HL-60 (cell line): Measurements from ENCODE around the gene WDR33.

Source experiments
- DNase-seq, 2 experiments: peaks; one replicate each; pipeline ENCODE4 v3.0.0-alpha.2; 2010 to 2020; ENCODE audit warnings: low read depth in 1 of 2, low spot score in 1 of 2
- H3K27ac ChIP-seq: fragments of 250-450 bp; sonication (Bioruptor Pico); replicated peaks from 2 replicates; pipeline ENCODE4 v1.5.1; 2020; ENCODE audit warnings: mild to moderate bottlenecking, moderate library complexity
- H3K27me3 ChIP-seq: fragments of 250-450 bp; sonication (Bioruptor Pico); 2 replicates; pipeline ENCODE4 v1.5.1; 2021; ENCODE audit warnings: mild to moderate bottlenecking, moderate library complexity; ENCODE audit not compliant: insufficient read depth, poor library complexity, severe bottlenecking
- H3K4me3 ChIP-seq: replicated peaks from 2 replicates; pipeline ENCODE4 v1.5.1; 2011; ENCODE audit warnings: mild to moderate bottlenecking, control low read depth, low read length; ENCODE audit not compliant: insufficient read depth
- GABPA ChIP-seq: IDR thresholded peaks from 2 replicates; pipeline ENCODE4 v1.6.1; 2012; ENCODE audit warnings: low read depth
- POLR2AphosphoS5 ChIP-seq: IDR thresholded peaks from 2 replicates; pipeline ENCODE4 v1.6.1; 2012; ENCODE audit warnings: low read depth
- SPI1 ChIP-seq: IDR thresholded peaks from 2 replicates; pipeline ENCODE4 v1.6.1; 2012; ENCODE audit warnings: low read depth, mild to moderate bottlenecking, borderline replicate concordance
- TF ChIP-seq, protein P1 (sequence below): IDR thresholded peaks from one replicate; pipeline ENCODE4 v1.5.1; 2011; ENCODE audit warnings: low read length, control low read depth, inconsistent platforms; ENCODE audit not compliant: insufficient read depth
- TF ChIP-seq, protein P2 (sequence below): IDR thresholded peaks from 2 replicates; pipeline ENCODE4 v1.6.1; 2012; ENCODE audit warnings: low read depth; ENCODE audit not compliant: insufficient replicate concordance

WDR33 gene

DNA sequence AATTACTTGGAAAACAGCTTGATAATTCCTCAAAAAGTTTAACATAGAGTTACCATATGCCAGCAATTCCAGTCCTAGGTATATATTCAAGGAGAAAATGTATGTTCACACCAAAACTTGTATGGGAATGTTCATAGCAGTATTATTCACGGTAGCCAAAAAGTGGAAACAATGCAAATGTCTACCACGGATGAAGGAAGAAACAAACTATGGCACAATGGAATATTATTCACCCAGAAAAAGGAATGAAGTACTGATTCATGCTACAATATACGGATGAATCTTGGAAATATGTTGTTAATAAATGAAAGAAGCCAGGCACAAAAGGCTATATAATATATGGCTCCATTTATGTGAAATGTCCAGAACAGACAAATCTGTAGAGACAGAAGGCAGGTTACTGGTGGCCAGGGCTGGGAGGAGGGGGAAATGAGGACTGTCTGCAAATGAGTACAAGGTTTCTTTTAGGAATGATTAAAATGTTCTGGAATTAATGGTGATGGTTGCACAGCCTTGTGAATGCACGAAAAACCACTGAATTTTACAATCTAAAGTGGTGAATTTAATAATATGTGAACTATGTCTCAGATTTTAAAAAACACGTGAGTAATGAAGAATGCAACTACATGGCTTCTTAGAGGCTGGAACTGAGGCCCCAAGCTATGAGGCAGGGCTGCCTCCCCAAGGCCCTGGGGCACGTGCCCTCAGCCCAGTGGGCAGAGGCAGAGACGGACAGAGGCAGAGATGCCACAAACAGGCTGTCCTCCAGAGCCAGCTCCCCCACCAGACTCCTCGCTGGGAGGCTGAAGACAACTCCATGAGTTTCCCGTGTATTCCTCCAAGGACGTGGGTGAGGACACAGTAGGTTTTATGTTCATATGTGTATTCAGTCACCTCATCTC lies 140.7 kb downstream of the WDR33 start:
- Histone ChIP-seq H3K4me3 (no peak overlapping the region), H3K27ac (no peak overlapping the region), H3K27me3 (peaks cover 22% of the 10 kb centered on the region)
- no peak for DNase-seq
- TF ChIP-seq, protein P1, sequence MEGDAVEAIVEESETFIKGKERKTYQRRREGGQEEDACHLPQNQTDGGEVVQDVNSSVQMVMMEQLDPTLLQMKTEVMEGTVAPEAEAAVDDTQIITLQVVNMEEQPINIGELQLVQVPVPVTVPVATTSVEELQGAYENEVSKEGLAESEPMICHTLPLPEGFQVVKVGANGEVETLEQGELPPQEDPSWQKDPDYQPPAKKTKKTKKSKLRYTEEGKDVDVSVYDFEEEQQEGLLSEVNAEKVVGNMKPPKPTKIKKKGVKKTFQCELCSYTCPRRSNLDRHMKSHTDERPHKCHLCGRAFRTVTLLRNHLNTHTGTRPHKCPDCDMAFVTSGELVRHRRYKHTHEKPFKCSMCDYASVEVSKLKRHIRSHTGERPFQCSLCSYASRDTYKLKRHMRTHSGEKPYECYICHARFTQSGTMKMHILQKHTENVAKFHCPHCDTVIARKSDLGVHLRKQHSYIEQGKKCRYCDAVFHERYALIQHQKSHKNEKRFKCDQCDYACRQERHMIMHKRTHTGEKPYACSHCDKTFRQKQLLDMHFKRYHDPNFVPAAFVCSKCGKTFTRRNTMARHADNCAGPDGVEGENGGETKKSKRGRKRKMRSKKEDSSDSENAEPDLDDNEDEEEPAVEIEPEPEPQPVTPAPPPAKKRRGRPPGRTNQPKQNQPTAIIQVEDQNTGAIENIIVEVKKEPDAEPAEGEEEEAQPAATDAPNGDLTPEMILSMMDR, result no peak
- TF ChIP-seq SPI1, result no peak
- TF ChIP-seq GABPA, result no peak
- TF ChIP-seq, protein P2, sequence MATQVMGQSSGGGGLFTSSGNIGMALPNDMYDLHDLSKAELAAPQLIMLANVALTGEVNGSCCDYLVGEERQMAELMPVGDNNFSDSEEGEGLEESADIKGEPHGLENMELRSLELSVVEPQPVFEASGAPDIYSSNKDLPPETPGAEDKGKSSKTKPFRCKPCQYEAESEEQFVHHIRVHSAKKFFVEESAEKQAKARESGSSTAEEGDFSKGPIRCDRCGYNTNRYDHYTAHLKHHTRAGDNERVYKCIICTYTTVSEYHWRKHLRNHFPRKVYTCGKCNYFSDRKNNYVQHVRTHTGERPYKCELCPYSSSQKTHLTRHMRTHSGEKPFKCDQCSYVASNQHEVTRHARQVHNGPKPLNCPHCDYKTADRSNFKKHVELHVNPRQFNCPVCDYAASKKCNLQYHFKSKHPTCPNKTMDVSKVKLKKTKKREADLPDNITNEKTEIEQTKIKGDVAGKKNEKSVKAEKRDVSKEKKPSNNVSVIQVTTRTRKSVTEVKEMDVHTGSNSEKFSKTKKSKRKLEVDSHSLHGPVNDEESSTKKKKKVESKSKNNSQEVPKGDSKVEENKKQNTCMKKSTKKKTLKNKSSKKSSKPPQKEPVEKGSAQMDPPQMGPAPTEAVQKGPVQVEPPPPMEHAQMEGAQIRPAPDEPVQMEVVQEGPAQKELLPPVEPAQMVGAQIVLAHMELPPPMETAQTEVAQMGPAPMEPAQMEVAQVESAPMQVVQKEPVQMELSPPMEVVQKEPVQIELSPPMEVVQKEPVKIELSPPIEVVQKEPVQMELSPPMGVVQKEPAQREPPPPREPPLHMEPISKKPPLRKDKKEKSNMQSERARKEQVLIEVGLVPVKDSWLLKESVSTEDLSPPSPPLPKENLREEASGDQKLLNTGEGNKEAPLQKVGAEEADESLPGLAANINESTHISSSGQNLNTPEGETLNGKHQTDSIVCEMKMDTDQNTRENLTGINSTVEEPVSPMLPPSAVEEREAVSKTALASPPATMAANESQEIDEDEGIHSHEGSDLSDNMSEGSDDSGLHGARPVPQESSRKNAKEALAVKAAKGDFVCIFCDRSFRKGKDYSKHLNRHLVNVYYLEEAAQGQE, result no peak
- TF ChIP-seq POLR2AphosphoS5, result no peak

DNA sequence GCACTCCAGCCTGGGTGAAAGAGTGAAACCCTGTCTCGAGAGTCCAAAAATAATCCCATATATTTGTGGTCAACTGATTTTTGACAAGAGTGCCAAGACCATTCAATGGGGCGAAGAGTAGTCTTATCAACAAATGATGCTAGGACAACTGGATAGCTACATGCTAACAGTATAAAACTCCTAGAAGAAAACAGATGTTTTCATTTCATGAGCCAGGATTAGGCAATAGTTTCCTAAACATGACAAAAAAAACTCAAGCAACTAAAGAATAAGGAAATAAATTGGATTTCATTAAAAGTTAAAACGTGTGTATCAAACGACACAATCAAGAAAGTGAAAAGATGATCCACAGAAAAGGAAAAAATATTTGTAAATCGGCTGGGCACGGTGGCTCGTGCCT lies 141.9 kb downstream of the WDR33 start:
- H3K27ac ChIP-seq, result no peak overlapping the region
- H3K4me3 ChIP-seq, result no peak overlapping the region
- TF ChIP-seq GABPA, result no peak
- TF ChIP-seq, protein P1, result no peak
- TF ChIP-seq, protein P2, result no peak
- no peak for TF ChIP-seq SPI1
- no peak for TF ChIP-seq POLR2AphosphoS5
- peaks cover 22% of the 10 kb centered on the region for H3K27me3 ChIP-seq
- no peak for DNase-seq

DNA sequence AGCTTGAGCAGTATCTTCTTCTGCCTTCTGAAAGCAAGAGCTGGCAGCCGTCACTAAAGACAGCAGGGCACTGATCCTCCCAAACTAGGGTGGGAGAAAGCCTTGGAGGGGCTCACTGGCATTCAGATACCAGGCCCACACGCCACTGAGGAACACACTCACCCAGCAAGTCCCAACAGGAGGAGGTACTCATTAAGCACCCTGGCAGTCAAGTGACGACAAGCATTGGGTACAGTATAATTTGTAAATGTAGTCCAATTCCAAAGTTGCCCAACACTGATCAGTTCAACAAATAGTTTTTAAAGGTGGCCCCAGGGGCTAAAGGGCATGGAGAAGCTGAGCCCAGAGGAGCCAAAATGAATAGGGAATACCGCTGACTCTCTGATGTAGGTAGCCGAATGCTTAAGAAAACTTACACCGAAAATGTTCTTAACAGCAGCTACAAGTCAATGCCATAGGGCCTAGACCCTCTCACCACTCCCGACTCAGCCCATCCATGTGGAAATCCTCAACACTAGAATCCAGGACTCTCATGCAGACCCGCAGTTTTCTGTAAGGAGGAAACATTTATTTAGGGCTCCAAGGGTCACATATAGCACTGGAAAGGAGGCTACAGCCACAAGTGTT lies 145.6 kb downstream of the WDR33 start:
- H3K27ac ChIP-seq, result no peak overlapping the region
- DNase-seq, result no peak
- no peak overlapping the region for H3K4me3 ChIP-seq
- H3K27me3 ChIP-seq, result peaks cover 11% of the 10 kb centered on the region
- TF ChIP-seq POLR2AphosphoS5 (no peak), GABPA (no peak), SPI1 (no peak)
- TF ChIP-seq, protein P1, result no peak
- TF ChIP-seq, protein P2, result no peak
